ENCODE results near the gene MBNL2. TPM values are rescaled to one million over a fixed set of nuclear protein-coding genes. Genes with fewer than 3 reads are reported as not detected.

Gene MBNL2
- total RNA-seq, 2 experiments from 2014 or later = 15.8 to 16.1 TPM

DNA sequence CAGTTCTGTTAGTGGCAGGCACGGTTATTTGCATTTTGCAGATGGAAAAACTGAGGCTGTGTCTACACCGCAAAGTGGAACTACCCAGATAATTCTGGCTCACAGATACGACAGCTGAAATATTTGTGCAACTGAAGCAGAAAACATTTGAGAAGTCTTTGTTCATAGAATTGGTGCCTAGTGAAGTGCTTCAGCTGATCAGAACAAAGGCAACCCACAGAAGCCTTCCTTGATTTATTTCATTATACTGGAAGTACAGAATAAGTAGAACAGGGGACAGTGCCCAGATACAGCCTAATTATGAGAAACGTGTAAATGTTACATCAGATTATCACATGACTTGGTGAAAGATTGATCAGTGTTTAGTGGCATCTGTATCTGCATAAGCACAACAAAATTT lies 138.5 kb downstream of the MBNL2 start:
- no peak for DNase-seq
- Mint-ChIP-seq H3K36me3 (ENCODE audit: low read depth) (peaks cover 2% of the 10 kb centered on the region), H3K27ac (no peak overlapping the region), H3K4me1 (ENCODE audit: low read depth) (peaks cover 6% of the 10 kb centered on the region), H3K27me3 (no peaks in the 10 kb centered on the region), H3K4me3 (no peak overlapping the region), H3K9me3 (no peaks in the 10 kb centered on the region)
- no peak for TF ChIP-seq CTCF (IDR thresholded peaks at IDR 0.05)
- intact Hi-C loops (cut with micrococcal nuclease) = no loop called here
- ChIA-PET CTCF (interaction anchor here (1.2 to 18.7 kb wide), 11 partner anchors 9 to 342 kb away, joined by 3 to 245 read pairs (median 5); partner anchors contain the start of gene MBNL2), POLR2A (no interaction called here)
- ATAC-seq = no peak

DNA sequence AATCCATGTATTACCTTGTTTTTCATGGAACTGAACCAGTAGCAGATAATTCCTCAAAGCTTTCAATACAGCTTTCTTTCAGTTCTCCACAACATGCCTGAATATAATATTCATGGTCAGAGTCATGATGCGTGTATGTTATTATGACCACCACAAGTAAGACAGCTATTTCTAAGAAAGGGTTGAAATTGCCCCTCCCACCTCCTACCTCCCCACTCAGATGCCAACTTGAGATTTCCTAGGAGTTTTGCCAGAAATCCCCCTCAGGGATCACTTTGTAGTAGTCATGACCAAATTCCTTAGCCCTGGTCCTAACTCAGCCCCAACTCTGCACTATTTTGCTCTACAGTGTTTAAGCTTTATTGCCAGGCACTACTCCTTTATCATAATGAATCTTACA lies 141.9 kb downstream of the MBNL2 start:
- no peak overlapping the region for H3K27ac Mint-ChIP-seq
- ChIA-PET CTCF (interaction anchor here (0.7 to 18.7 kb wide), 2 partner anchors 249 to 255 kb away, joined by 3 to 245 read pairs; no protein-coding TSS in a partner anchor), POLR2A (no interaction called here)
- intact Hi-C loops (cut with micrococcal nuclease) = no loop called here
- peaks cover 11% of the 10 kb centered on the region for H3K36me3 Mint-ChIP-seq (ENCODE audit: low read depth)
- TF ChIP-seq CTCF (IDR thresholded peaks at IDR 0.05) = no peak
- ATAC-seq (no peak), DNase-seq (no peak)
- no peaks in the 10 kb centered on the region for H3K27me3 Mint-ChIP-seq
- H3K4me3 Mint-ChIP-seq = no peak overlapping the region
- peaks cover 12% of the 10 kb centered on the region for H3K4me1 Mint-ChIP-seq (ENCODE audit: low read depth)
- no peaks in the 10 kb centered on the region for H3K9me3 Mint-ChIP-seq

- H3K4me1 Mint-ChIP-seq (ENCODE audit: low read depth) = peaks cover 14% of the 10 kb centered on the region
- no peak overlapping the region for H3K4me3 Mint-ChIP-seq
- ChIA-PET CTCF (interaction anchor here (18.7 kb wide), 1 partner anchor 256 kb away, joined by 245 read pairs; no protein-coding TSS in a partner anchor), POLR2A (no interaction called here)
- H3K27ac Mint-ChIP-seq = no peak overlapping the region
- no peaks in the 10 kb centered on the region for H3K9me3 Mint-ChIP-seq
- ATAC-seq (no peak), DNase-seq (no peak)
- peaks cover 11% of the 10 kb centered on the region for H3K36me3 Mint-ChIP-seq (ENCODE audit: low read depth)
- no peak for TF ChIP-seq CTCF (IDR thresholded peaks at IDR 0.05)
- H3K27me3 Mint-ChIP-seq = no peaks in the 10 kb centered on the region
- intact Hi-C loops (cut with micrococcal nuclease) = no loop called here
These were observed 142.7 kb downstream of the MBNL2 start for GRCh38 chr13:97364827-97365226.

- ATAC-seq (no peak), DNase-seq (no peak)
- Mint-ChIP-seq H3K4me3 (no peak overlapping the region), H3K27ac (no peak overlapping the region), H3K9me3 (no peaks in the 10 kb centered on the region), H3K4me1 (ENCODE audit: low read depth) (peaks cover 14% of the 10 kb centered on the region), H3K27me3 (no peaks in the 10 kb centered on the region), H3K36me3 (ENCODE audit: low read depth) (peaks cover 11% of the 10 kb centered on the region)
- no peak for TF ChIP-seq CTCF (IDR thresholded peaks at IDR 0.05)
- intact Hi-C loops (cut with micrococcal nuclease) = no loop called here
- ChIA-PET POLR2A (interaction anchor here (0.9 kb wide), 1 partner anchor 11 kb away, joined by 4 read pairs; no protein-coding TSS in a partner anchor), CTCF (interaction anchor here (18.7 kb wide), 1 partner anchor 257 kb away, joined by 245 read pairs; no protein-coding TSS in a partner anchor)
These were observed 144.1 kb downstream of the MBNL2 start for GRCh38 chr13:97366172-97366688.

- Mint-ChIP-seq H3K27ac (no peak overlapping the region), H3K36me3 (ENCODE audit: low read depth) (peaks cover 8% of the 10 kb centered on the region), H3K9me3 (no peaks in the 10 kb centered on the region), H3K4me3 (no peak overlapping the region), H3K4me1 (ENCODE audit: low read depth) (peaks cover 14% of the 10 kb centered on the region), H3K27me3 (no peaks in the 10 kb centered on the region)
- ATAC-seq (no peak), DNase-seq (no peak)
- ChIA-PET POLR2A (interaction anchor here (0.8 to 0.9 kb wide), 2 partner anchors 10 to 12 kb away, joined by 3 to 4 read pairs; no protein-coding TSS in a partner anchor), CTCF (interaction anchor here (4.8 to 18.7 kb wide), 2 partner anchors 8 to 258 kb away, joined by 25 to 245 read pairs; no protein-coding TSS in a partner anchor)
- intact Hi-C loops (cut with micrococcal nuclease) = no loop called here
- TF ChIP-seq CTCF (IDR thresholded peaks at IDR 0.05) = no peak
These were observed 145.1 kb downstream of the MBNL2 start for GRCh38 chr13:97367016-97367822.
